HG02885 (cell line): ENCODE results near the gene ANAPC15.

Source experiments
- ATAC-seq: cut with Tn5 transposase; IDR thresholded peaks from one replicate; pipeline ENCODE4 v1.9.1; 2021; ENCODE audit warnings: mild to moderate bottlenecking; ENCODE audit not compliant: unreplicated experiment, poor library complexity

Gene ANAPC15

DNA sequence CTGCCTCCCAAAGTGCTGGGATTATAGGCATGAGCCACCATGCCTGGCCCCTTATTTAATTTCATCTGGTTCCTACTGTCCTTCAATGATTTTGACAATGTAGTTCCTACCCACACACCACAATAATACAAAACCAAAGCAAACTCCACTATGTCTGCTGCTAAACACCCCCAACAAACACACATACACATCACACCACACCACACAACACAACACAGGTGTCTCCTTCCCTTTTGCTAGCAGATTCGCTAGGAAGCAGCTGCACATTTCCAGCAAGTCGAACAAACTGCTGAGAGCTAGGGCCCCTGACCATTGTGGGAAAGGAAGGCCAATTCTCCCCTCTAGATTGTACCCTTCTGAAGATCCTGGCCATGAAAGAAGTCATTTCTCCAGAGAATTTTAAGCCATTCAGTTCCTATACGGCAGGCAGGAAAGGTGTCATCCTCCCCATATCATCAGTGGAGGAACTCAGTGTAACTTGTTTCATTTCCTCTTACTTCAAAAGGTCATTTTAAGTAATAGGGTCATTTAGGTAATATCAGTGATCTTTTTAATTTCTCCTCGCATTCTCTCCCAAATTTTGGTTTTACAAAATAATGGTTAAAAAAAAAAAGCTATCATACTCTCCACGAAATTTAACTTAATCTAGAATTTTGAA, 50.6 kb downstream of the ANAPC15 start:
- no peak for ATAC-seq
